GM12874 (cell line): ENCODE measurements around the gene CD99.
A peak's percentile ranks its signal among the peaks of the same experiment; 100 is the strongest.

Experiments
- TF ChIP-seq, protein P1 (sequence below): IDR thresholded peaks from 2 replicates; pipeline ENCODE4 v1.5.1; 2011; ENCODE audit warnings: low read depth, mild to moderate bottlenecking, control low read depth, low read length, moderate library complexity; ENCODE audit not compliant: insufficient read depth

The CD99 gene

DNA sequence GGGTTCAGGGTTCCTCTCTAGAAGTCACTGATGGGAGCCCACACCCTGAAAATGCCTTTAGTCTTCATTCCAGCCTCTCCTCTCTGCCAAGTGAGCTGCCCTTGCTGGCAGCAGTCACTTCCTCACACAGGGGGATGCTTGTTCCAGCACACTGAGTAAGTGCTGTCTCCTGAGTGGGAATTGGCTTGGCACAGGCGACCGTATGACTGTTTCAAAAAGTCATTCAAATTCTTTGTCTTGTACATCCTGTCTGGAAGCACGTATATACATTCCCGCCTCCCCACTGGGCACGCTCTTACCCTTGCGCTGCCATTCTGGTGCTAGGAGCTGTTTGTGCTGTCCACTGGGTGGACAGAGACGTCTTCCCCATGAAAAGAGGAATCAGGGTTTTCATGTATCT is 40.2 kb upstream of the CD99 start:
- TF ChIP-seq, protein P1, sequence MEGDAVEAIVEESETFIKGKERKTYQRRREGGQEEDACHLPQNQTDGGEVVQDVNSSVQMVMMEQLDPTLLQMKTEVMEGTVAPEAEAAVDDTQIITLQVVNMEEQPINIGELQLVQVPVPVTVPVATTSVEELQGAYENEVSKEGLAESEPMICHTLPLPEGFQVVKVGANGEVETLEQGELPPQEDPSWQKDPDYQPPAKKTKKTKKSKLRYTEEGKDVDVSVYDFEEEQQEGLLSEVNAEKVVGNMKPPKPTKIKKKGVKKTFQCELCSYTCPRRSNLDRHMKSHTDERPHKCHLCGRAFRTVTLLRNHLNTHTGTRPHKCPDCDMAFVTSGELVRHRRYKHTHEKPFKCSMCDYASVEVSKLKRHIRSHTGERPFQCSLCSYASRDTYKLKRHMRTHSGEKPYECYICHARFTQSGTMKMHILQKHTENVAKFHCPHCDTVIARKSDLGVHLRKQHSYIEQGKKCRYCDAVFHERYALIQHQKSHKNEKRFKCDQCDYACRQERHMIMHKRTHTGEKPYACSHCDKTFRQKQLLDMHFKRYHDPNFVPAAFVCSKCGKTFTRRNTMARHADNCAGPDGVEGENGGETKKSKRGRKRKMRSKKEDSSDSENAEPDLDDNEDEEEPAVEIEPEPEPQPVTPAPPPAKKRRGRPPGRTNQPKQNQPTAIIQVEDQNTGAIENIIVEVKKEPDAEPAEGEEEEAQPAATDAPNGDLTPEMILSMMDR, result no peak

DNA sequence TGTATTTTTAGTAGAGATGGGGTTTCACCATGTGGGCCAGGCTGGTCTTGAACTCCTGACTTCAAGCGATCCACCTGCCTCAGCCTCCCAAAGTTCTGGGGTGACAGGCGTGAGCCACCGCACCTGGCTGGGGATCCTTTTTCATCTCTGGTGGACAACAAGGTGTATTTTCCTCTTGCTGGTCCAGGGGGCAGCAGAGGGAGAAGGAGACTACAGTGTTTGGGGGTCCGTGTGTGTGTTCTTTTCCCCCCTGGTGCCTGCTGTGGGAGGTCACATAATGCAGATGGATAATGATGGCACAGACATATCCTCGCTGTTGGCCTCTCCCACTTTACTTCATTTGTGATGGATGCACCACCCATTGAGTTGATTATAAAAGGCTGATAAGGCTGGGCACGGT is 39.0 kb upstream of the CD99 start:
- TF ChIP-seq, protein P1, result 0 out of 2 replicates have a peak, but pooled peaks have one; percentile 14

- TF ChIP-seq, protein P1, result no peak
These were observed 36.4 kb upstream of the CD99 start for GRCh38 chrX:2654436-2655340.

DNA sequence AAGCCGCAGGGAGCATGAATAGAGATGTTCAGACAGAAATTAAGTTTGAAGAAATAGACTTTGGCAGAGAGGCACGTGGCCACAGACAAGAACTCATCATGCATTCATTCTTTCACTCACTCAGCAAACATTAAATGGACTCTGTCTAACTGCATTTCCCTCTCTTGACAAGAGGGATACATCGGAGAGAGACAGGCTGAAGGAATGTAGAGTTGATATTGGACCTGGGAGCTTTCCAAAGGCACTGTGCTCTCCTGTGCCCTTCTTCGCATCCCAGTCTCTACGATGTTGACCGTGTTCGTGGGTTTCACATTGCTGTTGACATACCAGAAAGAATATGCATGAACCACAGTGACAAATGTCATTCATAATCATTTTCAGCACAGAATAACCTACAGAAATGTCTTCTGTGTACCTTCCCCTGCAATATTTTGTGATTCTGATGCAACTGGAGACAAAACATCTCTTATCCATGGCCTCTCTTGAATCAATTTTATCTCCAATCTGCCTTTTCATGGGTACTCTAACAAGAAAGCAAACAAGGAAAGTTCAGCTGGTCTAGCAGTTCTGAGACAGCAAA is 34.7 kb upstream of the CD99 start:
- TF ChIP-seq, protein P1, result no peak

DNA sequence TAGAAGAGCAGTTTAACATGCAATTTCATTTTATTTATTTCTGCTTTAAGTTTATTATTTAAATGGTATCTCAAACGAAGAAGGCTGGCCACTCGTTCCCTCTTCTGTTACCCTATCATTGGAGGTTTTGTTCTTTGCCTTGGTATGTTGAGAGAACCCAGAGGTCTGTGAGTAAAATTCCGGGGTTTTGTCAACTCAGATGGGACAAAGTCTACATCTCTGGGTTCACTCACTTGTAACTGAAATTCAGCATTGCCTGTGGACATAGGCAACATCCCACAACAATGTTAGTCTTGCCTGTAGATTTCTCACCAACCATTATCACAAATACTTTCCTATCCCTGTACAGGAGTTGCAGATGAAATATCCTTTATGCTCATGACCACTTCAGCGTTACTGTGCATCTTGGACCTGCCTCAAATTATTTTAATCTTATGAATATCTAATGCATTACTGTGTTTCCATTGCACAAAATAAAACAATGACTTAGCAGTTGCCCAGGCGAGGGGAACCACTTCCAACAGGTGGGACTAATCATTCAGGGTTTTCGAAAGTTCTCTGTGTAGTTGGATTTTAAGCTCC is 33.5 kb upstream of the CD99 start:
- TF ChIP-seq, protein P1, result no peak

GRCh38 chrX:2658585-2659292 is 32.4 kb upstream of the CD99 start:
- TF ChIP-seq, protein P1, result no peak

- TF ChIP-seq, protein P1, result no peak
These were observed 28.5 kb upstream of the CD99 start for GRCh38 chrX:2662586-2662985.
